Astrocyte (in vitro differentiated cells and primary cell): ENCODE measurements around the gene COL23A1. TPM values are rescaled to one million over a fixed set of nuclear protein-coding genes. Genes with fewer than 3 reads are reported as not detected.

ENCODE experiments used
- DNase-seq: peaks from one replicate; pipeline ENCODE4 v3.0.0-alpha.2; 2010; ENCODE audit warnings: low read depth
- FAIRE-seq: peaks from 2 replicates; lab custom pipeline; 2011; peaks lifted over from hg19 to GRCh38; lab: Jason Lieb, UNC
- H2AFZ ChIP-seq: 2 replicates; pipeline ENCODE4 v1.6.0; 2012; ENCODE audit warnings: low read depth, low read length, inconsistent platforms
- H3K27ac ChIP-seq: 2 replicates; pipeline ENCODE4 v1.5.1; 2011; ENCODE audit warnings: low read depth, low read length, inconsistent platforms
- H3K27me3 ChIP-seq: 2 replicates; pipeline ENCODE4 v1.6.0; 2011; ENCODE audit warnings: low read length, inconsistent platforms; ENCODE audit not compliant: insufficient read depth
- H3K36me3 ChIP-seq: 2 replicates; pipeline ENCODE4 v1.5.1; 2011; ENCODE audit warnings: low read length, inconsistent platforms; ENCODE audit not compliant: insufficient read depth
- H3K4me1 ChIP-seq: 2 replicates; pipeline ENCODE4 v1.5.1; 2011; ENCODE audit warnings: low read length, inconsistent platforms; ENCODE audit not compliant: insufficient read depth
- H3K4me2 ChIP-seq: 2 replicates; pipeline ENCODE4 v1.6.0; 2012; ENCODE audit warnings: low read length, inconsistent platforms
- H3K4me3 ChIP-seq: 2 replicates; pipeline ENCODE4 v1.5.1; 2011; ENCODE audit warnings: low read depth, mild to moderate bottlenecking, low read length, inconsistent platforms; ENCODE audit not compliant: insufficient read depth
- H3K79me2 ChIP-seq: 2 replicates; pipeline ENCODE4 v1.6.0; 2012; ENCODE audit warnings: mild to moderate bottlenecking, low read length, inconsistent platforms; ENCODE audit not compliant: insufficient read depth
- H3K9ac ChIP-seq: 2 replicates; pipeline ENCODE4 v1.6.0; 2012; ENCODE audit warnings: mild to moderate bottlenecking, low read length, inconsistent platforms
- H3K9me3 ChIP-seq: 2 replicates; pipeline ENCODE4 v1.5.1; 2012; ENCODE audit warnings: low read depth, mild to moderate bottlenecking, low read length, inconsistent platforms; ENCODE audit not compliant: insufficient read depth
- H4K20me1 ChIP-seq: 2 replicates; pipeline ENCODE4 v1.6.0; 2012; ENCODE audit warnings: low read length, inconsistent platforms; ENCODE audit not compliant: insufficient read depth
- H3K27ac Mint-ChIP-seq: one replicate; pipeline ENCODE4 v1.8.0; 2021; ENCODE audit warnings: mild to moderate bottlenecking, mixed read lengths; ENCODE audit not compliant: unreplicated experiment
- H3K27me3 Mint-ChIP-seq: one replicate; pipeline ENCODE4 v1.8.0; 2021; ENCODE audit warnings: low read depth, mixed read lengths; ENCODE audit not compliant: unreplicated experiment
- H3K36me3 Mint-ChIP-seq: one replicate; pipeline ENCODE4 v1.8.0; 2021; ENCODE audit warnings: low read depth, mixed read lengths; ENCODE audit not compliant: unreplicated experiment
- H3K4me1 Mint-ChIP-seq: one replicate; pipeline ENCODE4 v1.8.0; 2021; ENCODE audit warnings: low read depth, mixed read lengths; ENCODE audit not compliant: unreplicated experiment
- H3K4me3 Mint-ChIP-seq: one replicate; pipeline ENCODE4 v1.8.0; 2021; ENCODE audit warnings: mild to moderate bottlenecking, moderate library complexity, mixed read lengths; ENCODE audit not compliant: unreplicated experiment
- H3K9me3 Mint-ChIP-seq: one replicate; pipeline ENCODE4 v1.8.0; 2021; ENCODE audit warnings: mild to moderate bottlenecking, mixed read lengths; ENCODE audit not compliant: unreplicated experiment
- EZH2 ChIP-seq: IDR thresholded peaks from 2 replicates; pipeline ENCODE4 v1.6.1; 2012; ENCODE audit warnings: mild to moderate bottlenecking, low read length, inconsistent platforms; ENCODE audit not compliant: insufficient read depth
- total RNA-seq: library from RNA; stranded (reverse); gene quantifications from 2 replicates; pipeline ENCODE4 v1.2.1, GENCODE V29; 2021
- TF ChIP-seq, protein P1 (sequence below): IDR thresholded peaks from 2 replicates; pipeline ENCODE4 v1.5.1; 2011; ENCODE audit warnings: low read depth, mild to moderate bottlenecking, inconsistent platforms, low read length, moderate library complexity; ENCODE audit not compliant: insufficient read depth

Gene COL23A1
- total RNA-seq, 1 donor from 2014 or later = 0.16 TPM

DNA sequence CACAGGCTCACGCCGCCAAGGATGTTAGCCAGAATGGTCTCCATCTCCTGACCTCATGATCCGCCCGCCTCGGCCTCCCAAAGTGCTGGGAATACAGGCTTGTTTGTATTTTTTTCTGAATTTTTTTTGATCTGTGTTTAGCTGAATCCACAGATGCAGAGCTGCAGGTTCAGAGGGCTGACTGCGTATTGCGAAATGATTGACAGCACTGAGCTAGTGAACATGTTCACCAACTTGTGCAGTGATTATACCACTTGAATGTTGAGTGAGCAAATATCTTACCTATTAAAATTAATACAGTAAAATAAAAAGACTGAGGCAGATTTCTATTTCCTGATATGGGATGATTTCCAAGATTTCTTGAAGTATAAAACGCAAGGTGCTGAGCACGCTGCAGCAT is 234.5 kb downstream of the COL23A1 start:
- Histone ChIP-seq H3K36me3 (no peaks in the 10 kb centered on the region), H3K27ac (no peak overlapping the region), H3K79me2 (no peaks in the 10 kb centered on the region), H3K4me3 (no peak overlapping the region), H3K27me3 (no peaks in the 10 kb centered on the region), H4K20me1 (no peaks in the 10 kb centered on the region), H2AFZ (no peak overlapping the region), H3K9me3 (no peaks in the 10 kb centered on the region), H3K4me2 (no peak overlapping the region), H3K9ac (no peak overlapping the region), H3K4me1 (peaks cover 7% of the 10 kb centered on the region)
- no peaks in the 10 kb centered on the region for H3K9me3 Mint-ChIP-seq
- H3K36me3 Mint-ChIP-seq = no peaks in the 10 kb centered on the region
- no peak overlapping the region for H3K27ac Mint-ChIP-seq
- no peak for FAIRE-seq
- no peak overlapping the region for H3K4me3 Mint-ChIP-seq
- no peak for TF ChIP-seq EZH2
- TF ChIP-seq, protein P1, sequence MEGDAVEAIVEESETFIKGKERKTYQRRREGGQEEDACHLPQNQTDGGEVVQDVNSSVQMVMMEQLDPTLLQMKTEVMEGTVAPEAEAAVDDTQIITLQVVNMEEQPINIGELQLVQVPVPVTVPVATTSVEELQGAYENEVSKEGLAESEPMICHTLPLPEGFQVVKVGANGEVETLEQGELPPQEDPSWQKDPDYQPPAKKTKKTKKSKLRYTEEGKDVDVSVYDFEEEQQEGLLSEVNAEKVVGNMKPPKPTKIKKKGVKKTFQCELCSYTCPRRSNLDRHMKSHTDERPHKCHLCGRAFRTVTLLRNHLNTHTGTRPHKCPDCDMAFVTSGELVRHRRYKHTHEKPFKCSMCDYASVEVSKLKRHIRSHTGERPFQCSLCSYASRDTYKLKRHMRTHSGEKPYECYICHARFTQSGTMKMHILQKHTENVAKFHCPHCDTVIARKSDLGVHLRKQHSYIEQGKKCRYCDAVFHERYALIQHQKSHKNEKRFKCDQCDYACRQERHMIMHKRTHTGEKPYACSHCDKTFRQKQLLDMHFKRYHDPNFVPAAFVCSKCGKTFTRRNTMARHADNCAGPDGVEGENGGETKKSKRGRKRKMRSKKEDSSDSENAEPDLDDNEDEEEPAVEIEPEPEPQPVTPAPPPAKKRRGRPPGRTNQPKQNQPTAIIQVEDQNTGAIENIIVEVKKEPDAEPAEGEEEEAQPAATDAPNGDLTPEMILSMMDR = no peak
- H3K4me1 Mint-ChIP-seq = peaks cover 19% of the 10 kb centered on the region
- peaks cover 46% of the 10 kb centered on the region for H3K27me3 Mint-ChIP-seq
- DNase-seq = no peak

DNA sequence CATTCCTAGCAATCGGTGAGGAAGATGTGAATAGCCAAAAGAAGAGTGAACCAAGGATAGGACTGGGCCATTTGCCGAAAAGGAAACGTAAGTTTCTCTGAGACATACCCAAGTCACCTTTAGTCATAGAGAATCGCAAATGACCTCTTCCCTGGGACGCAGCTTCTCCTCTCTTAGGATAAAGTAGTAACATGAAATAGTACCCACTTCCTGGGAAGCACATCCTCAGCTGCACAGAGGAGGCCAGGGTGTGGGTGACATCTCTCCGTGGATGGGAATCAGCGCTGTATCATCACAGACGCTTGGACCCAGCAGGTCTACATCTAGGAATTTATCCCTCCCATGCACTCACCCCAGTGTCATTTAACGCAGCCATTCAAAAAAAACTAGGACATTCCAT is 236.7 kb downstream of the COL23A1 start:
- no peak overlapping the region for H3K9ac ChIP-seq
- no peaks in the 10 kb centered on the region for H4K20me1 ChIP-seq
- DNase-seq (no peak), FAIRE-seq (no peak)
- H2AFZ ChIP-seq = no peak overlapping the region
- H3K27ac ChIP-seq = no peak overlapping the region
- peaks cover 19% of the 10 kb centered on the region for H3K4me1 Mint-ChIP-seq
- no peaks in the 10 kb centered on the region for H3K36me3 ChIP-seq
- H3K9me3 ChIP-seq = no peaks in the 10 kb centered on the region
- H3K4me3 Mint-ChIP-seq = no peak overlapping the region
- peaks cover 7% of the 10 kb centered on the region for H3K4me1 ChIP-seq
- H3K4me2 ChIP-seq = no peak overlapping the region
- TF ChIP-seq, protein P1 = no peak
- TF ChIP-seq EZH2 = no peak
- H3K9me3 Mint-ChIP-seq = no peaks in the 10 kb centered on the region
- no peak overlapping the region for H3K4me3 ChIP-seq
- no peak overlapping the region for H3K27ac Mint-ChIP-seq
- no peaks in the 10 kb centered on the region for H3K27me3 ChIP-seq
- H3K36me3 Mint-ChIP-seq = no peaks in the 10 kb centered on the region
- peaks cover 49% of the 10 kb centered on the region for H3K27me3 Mint-ChIP-seq
- H3K79me2 ChIP-seq = no peaks in the 10 kb centered on the region

DNA sequence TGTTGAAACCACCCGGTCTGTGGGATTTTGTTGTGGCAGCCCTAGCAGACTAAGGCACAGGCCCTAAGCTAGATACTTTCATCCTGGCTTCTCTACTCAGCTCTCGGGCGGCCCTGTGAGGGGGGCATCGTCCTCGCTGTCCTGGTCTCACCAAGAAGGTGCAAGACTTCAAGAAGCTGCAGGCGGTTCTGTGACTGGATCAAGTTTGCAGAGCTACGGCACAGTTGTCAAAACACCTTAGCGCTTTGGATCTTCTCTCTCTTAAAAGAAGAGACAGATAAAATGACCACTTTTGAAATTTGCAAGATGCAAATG is 238.2 kb downstream of the COL23A1 start:
- Mint-ChIP-seq H3K4me1 (peaks cover 10% of the 10 kb centered on the region), H3K9me3 (no peaks in the 10 kb centered on the region)

More for the DNA sequence above, 238.2 kb downstream of the COL23A1 start:
- no peak overlapping the region for H2AFZ ChIP-seq
- H3K4me3 ChIP-seq = no peak overlapping the region
- H3K79me2 ChIP-seq = no peaks in the 10 kb centered on the region
- TF ChIP-seq, protein P1 = no peak
- no peak for TF ChIP-seq EZH2
- H3K9me3 ChIP-seq = no peaks in the 10 kb centered on the region
- no peaks in the 10 kb centered on the region for H3K27me3 ChIP-seq
- H3K4me2 ChIP-seq = no peak overlapping the region
- DNase-seq (no peak), FAIRE-seq (no peak)
- no peak overlapping the region for H3K9ac ChIP-seq
- Mint-ChIP-seq H3K36me3 (no peaks in the 10 kb centered on the region), H3K27ac (no peak overlapping the region), H3K27me3 (peaks cover 54% of the 10 kb centered on the region), H3K4me3 (no peak overlapping the region)
- no peak overlapping the region for H3K27ac ChIP-seq
- peaks cover 6% of the 10 kb centered on the region for H3K4me1 ChIP-seq
- H4K20me1 ChIP-seq = no peaks in the 10 kb centered on the region
- H3K36me3 ChIP-seq = no peaks in the 10 kb centered on the region
